Measurements from ENCODE around the gene KCNH1.

- TF ChIP-seq CTCF (conservative IDR thresholded peaks at IDR 0.05; ENCODE audit: low read depth, low read length) (no peak), POLR2A (IDR thresholded peaks at IDR 0.05; ENCODE audit: low read depth, low read length) (no peak), MAFK (IDR thresholded peaks at IDR 0.05; ENCODE audit: low read depth, low read length) (no peak), RAD21 (IDR thresholded peaks at IDR 0.05; ENCODE audit: low read length) (no peak)
Observed at GRCh38 chr1:210709701-210710100, 424.2 kb downstream of the KCNH1 start.
